CD14-positive monocyte (primary cell): Measurements from ENCODE around the gene MBOAT7. TPM values are rescaled to one million over a fixed set of nuclear protein-coding genes. Genes with fewer than 3 reads are reported as not detected.

ENCODE experiments used
- DNase-seq, 3 donors: peaks; one replicate each; pipeline ENCODE4 v3.0.0-alpha.2; 2011 to 2022
- H2AFZ ChIP-seq: 2 replicates; pipeline ENCODE4 v1.6.0; 2012; ENCODE audit warnings: mild to moderate bottlenecking, low read depth, low read length, inconsistent platforms; ENCODE audit not compliant: insufficient read depth, poor library complexity, severe bottlenecking
- H3K27ac ChIP-seq, 2 donors: 1 replicate in 1 of 2; 2 replicates in 1 of 2; pipeline ENCODE4 v1.5.1; 2012 to 2013; ENCODE audit warnings: low read length in 2 of 2, control low read depth in 1 of 2, inconsistent platforms in 1 of 2, low read depth in 1 of 2, mild to moderate bottlenecking in 1 of 2
- H3K27me3 ChIP-seq, 2 donors: one replicate each; pipeline versions ENCODE4 v1.6.0 to v1.6.1; 2011 to 2013; ENCODE audit warnings: low read length in 2 of 2; ENCODE audit not compliant: control insufficient read depth in 2 of 2, insufficient read depth in 2 of 2
- H3K36me3 ChIP-seq, 2 donors: replicated peaks in 1 of 2; 1 replicate in 1 of 2; 2 replicates in 1 of 2; pipeline versions ENCODE4 v1.5.1 to v1.6.1; 2012 to 2013; ENCODE audit warnings: low read length in 2 of 2, control low read depth in 1 of 2, inconsistent platforms in 1 of 2, mild to moderate bottlenecking in 1 of 2; ENCODE audit not compliant: insufficient read depth in 2 of 2, control insufficient read depth in 1 of 2
- H3K4me1 ChIP-seq, 2 donors: 1 replicate in 1 of 2; 2 replicates in 1 of 2; pipeline versions ENCODE4 v1.5.1 to v1.6.1; 2012 to 2013; ENCODE audit warnings: low read length in 2 of 2, control low read depth in 1 of 2, inconsistent platforms in 1 of 2, mild to moderate bottlenecking in 1 of 2, moderate library complexity in 1 of 2; ENCODE audit not compliant: insufficient read depth in 2 of 2, control insufficient read depth in 1 of 2
- H3K4me2 ChIP-seq: replicated peaks from 2 replicates; pipeline ENCODE3; 2012; ENCODE audit warnings: low read length, moderate library complexity, mild to moderate bottlenecking; ENCODE audit not compliant: poor library complexity, severe bottlenecking; ENCODE audit errors: extremely low read depth
- H3K4me3 ChIP-seq, 3 experiments: fragments of 200-600 bp in 1 of 3; sonication (generic) in 1 of 3; replicated peaks in 1 of 3; 1 replicate in 2 of 3; 2 replicates in 1 of 3; pipeline ENCODE4 v1.5.1; 2011 to 2013; ENCODE audit warnings: low read length in 3 of 3, mild to moderate bottlenecking in 3 of 3, control low read depth in 2 of 3, low read depth in 2 of 3, inconsistent platforms in 1 of 3, moderate library complexity in 1 of 3
- H3K79me2 ChIP-seq: 2 replicates; pipeline ENCODE4 v1.6.0; 2012; ENCODE audit warnings: mild to moderate bottlenecking, control low read depth, inconsistent platforms, low read length, moderate library complexity; ENCODE audit not compliant: insufficient read depth
- H3K9ac ChIP-seq: 2 replicates; pipeline ENCODE4 v1.6.0; 2017; ENCODE audit warnings: low read length, mild to moderate bottlenecking; ENCODE audit not compliant: insufficient read depth, poor library complexity, severe bottlenecking
- H3K9me3 ChIP-seq, 2 donors: replicated peaks in 1 of 2; 1 replicate in 1 of 2; 2 replicates in 1 of 2; pipeline versions ENCODE4 v1.5.1 to v1.6.1; 2012 to 2013; ENCODE audit warnings: low read length in 2 of 2, control low read depth in 1 of 2; ENCODE audit not compliant: control insufficient read depth in 1 of 2, insufficient read depth in 1 of 2
- H4K20me1 ChIP-seq: 2 replicates; pipeline ENCODE4 v1.6.0; 2012; ENCODE audit warnings: mild to moderate bottlenecking, low read length, control low read depth, moderate library complexity; ENCODE audit not compliant: insufficient read depth
- H3K27ac Mint-ChIP-seq, 7 donors: one replicate each; pipeline ENCODE4 v1.8.0; 2020; ENCODE audit warnings: mild to moderate bottlenecking in 7 of 7, mixed read lengths in 7 of 7, moderate library complexity in 6 of 7, inconsistent platforms in 2 of 7
- H3K27me3 Mint-ChIP-seq, 3 donors: one replicate each; pipeline ENCODE4 v1.8.0; 2021 to 2022; ENCODE audit warnings: low read depth in 3 of 3, mild to moderate bottlenecking in 3 of 3, mixed read lengths in 3 of 3, moderate library complexity in 3 of 3, inconsistent platforms in 1 of 3
- H3K36me3 Mint-ChIP-seq, 2 donors: one replicate each; pipeline ENCODE4 v1.8.0; 2020; ENCODE audit warnings: mixed read lengths in 2 of 2, inconsistent platforms in 1 of 2, mild to moderate bottlenecking in 1 of 2
- H3K4me1 Mint-ChIP-seq: one replicate; pipeline ENCODE4 v1.8.0; 2020; ENCODE audit warnings: mild to moderate bottlenecking, mixed read lengths
- H3K4me3 Mint-ChIP-seq, 2 donors: one replicate each; pipeline ENCODE4 v1.8.0; 2020; ENCODE audit warnings: mild to moderate bottlenecking in 2 of 2, mixed read lengths in 2 of 2, moderate library complexity in 1 of 2
- H3K9me3 Mint-ChIP-seq, 7 donors: one replicate each; pipeline ENCODE4 v1.8.0; 2020 to 2022; ENCODE audit warnings: mixed read lengths in 7 of 7, mild to moderate bottlenecking in 6 of 7, moderate library complexity in 6 of 7, inconsistent platforms in 2 of 7
- WGBS: methylation state at CpG from one replicate; pipeline ENCODE4 v1.1.5; 2013; ENCODE audit warnings: missing lambda C conversion rate; ENCODE audit not compliant: insufficient coverage; 5-methylcytosine and 5-hydroxymethylcytosine counted together
- intact Hi-C, 2 donors: fragments of 100-400 bp; cut with micrococcal nuclease; formaldehyde crosslinking; loops; one replicate each; pipeline versions ENCODE4 v1.15.0 to v1.15.1; 2023
- polyA plus RNA-seq, 3 donors: library from polyadenylated mRNA; depleted of rRNA in 1 of 3; unstranded in 2 of 3; stranded (reverse) in 1 of 3; fragments of 300-500 nt in 2 of 3; fragments of >200 nt in 1 of 3; fragmentation: Illumina TruSeq in 2 of 3; gene quantifications; 1 replicate in 2 of 3; 2 replicates in 1 of 3; pipeline ENCODE4 v1.2.3, GENCODE V29; 2012 to 2021
- TF ChIP-seq, protein P1 (sequence below): fragments of 200-600 bp; IDR thresholded peaks from one replicate; pipeline ENCODE4 v1.8.0; 2022; ENCODE audit warnings: antibody characterized with exemption, mild to moderate bottlenecking

Gene MBOAT7
- polyA plus RNA-seq, 3 donors, result 84.0 to 115 (median 111) TPM

DNA sequence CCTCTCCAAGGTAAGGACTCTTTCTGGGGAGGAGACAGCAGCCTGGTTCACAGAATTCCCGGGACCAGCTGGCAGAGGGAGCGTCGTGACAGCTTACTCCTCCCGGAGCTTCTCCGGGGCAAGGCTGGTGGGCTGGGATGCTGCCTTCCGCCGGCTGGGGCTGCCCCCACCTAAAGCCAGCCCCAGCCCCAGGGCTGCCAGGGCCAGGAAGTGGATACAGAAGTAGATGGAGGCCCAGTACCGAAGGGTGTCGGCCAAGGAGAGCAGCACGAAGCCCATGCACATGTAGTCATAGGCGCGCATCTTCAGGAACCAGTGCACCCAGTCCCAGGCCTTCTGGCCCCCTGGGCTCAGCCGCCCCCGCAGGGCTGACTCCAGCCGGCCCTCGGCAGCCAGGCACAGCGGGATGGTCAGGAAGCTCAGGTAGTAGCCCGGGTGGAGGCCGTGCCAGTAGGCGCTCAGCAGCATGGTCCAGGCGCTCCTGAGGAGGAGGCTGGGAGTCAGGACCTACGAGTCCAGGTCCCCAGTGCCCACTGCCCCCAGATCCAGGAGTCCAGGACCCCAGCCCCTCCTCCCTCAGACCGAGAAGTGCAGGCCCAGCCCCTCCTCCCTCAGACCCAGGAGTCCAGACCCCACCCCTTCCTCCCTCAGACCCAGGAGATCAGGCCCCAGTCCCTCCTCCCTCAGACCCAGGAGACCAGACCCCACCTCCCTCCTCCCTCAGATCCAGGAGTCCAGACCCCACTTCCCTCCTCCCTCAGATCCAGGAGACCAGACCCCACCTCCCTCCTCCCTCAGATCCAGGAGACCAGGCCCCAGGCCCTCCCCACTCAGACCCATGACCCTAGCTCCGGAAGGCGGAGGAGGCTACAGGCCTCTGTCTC lies 15.2 kb downstream of the MBOAT7 start:
- Mint-ChIP-seq H3K9me3 (peaks cover 0 to 4% (median 0%) of the 10 kb centered on the region in 7 donors), H3K27me3 (peaks cover 0 to 8% (median 0%) of the 10 kb centered on the region in 3 donors)

DNA sequence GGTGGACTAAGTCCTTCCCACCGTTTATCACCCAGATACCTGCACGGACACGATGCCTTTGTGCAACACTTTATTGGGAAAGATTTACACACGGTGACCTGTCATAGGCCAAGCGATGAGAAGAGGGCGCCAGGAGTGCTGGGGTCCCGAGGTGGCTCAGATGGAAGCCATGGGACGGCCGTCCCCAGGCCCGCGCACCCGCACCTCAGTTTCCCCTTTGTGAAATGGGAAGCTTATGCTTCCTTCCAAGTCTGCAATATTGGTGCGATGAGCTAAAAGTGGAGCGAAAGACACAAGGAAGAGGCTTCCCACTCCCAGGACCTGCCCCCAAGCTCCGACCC lies 16.1 kb downstream of the MBOAT7 start:
- DNase-seq, result no peak
- no peaks in the 10 kb centered on the region for H3K27me3 ChIP-seq
- H3K4me1 ChIP-seq, result peaks cover 17 to 24% of the 10 kb centered on the region in 2 donors
- H3K27me3 Mint-ChIP-seq, result peaks cover 0 to 8% (median 0%) of the 10 kb centered on the region in 3 donors
- H3K9me3 Mint-ChIP-seq, result peaks cover 0 to 4% (median 0%) of the 10 kb centered on the region in 7 donors
- H3K27ac Mint-ChIP-seq, result no peak overlapping the region
- H3K4me2 ChIP-seq, result no peak overlapping the region
- intact Hi-C loops, result loop anchor here in 1 of 2 donors (5.0 kb wide), 1 partner anchor 154 kb away; no protein-coding TSS in a partner anchor
- H3K36me3 ChIP-seq, result peaks cover 11 to 15% of the 10 kb centered on the region in 2 donors
- peaks cover 14 to 38% of the 10 kb centered on the region in 2 donors for H3K36me3 Mint-ChIP-seq
- H2AFZ ChIP-seq, result no peak overlapping the region
- no peak overlapping the region for H3K27ac ChIP-seq
- H3K4me1 Mint-ChIP-seq, result peaks cover 19% of the 10 kb centered on the region
- peaks cover 2% of the 10 kb centered on the region for H4K20me1 ChIP-seq
- H3K4me3 ChIP-seq, result no peak overlapping the region
- no peaks in the 10 kb centered on the region for H3K79me2 ChIP-seq
- 46% methylated on average over 12 of the region's 15 CpGs for WGBS
- no peak overlapping the region for H3K9ac ChIP-seq
- peak overlapping the region in 1 of 2 donors; percentile 21 for H3K4me3 Mint-ChIP-seq
- H3K9me3 ChIP-seq, result no peaks in the 10 kb centered on the region
- TF ChIP-seq, protein P1, sequence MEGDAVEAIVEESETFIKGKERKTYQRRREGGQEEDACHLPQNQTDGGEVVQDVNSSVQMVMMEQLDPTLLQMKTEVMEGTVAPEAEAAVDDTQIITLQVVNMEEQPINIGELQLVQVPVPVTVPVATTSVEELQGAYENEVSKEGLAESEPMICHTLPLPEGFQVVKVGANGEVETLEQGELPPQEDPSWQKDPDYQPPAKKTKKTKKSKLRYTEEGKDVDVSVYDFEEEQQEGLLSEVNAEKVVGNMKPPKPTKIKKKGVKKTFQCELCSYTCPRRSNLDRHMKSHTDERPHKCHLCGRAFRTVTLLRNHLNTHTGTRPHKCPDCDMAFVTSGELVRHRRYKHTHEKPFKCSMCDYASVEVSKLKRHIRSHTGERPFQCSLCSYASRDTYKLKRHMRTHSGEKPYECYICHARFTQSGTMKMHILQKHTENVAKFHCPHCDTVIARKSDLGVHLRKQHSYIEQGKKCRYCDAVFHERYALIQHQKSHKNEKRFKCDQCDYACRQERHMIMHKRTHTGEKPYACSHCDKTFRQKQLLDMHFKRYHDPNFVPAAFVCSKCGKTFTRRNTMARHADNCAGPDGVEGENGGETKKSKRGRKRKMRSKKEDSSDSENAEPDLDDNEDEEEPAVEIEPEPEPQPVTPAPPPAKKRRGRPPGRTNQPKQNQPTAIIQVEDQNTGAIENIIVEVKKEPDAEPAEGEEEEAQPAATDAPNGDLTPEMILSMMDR, result no peak

More for the DNA sequence above, 15.2 kb downstream of the MBOAT7 start:
- Mint-ChIP-seq H3K36me3 (peaks cover 22 to 46% of the 10 kb centered on the region in 2 donors), H3K4me1 (peaks cover 18% of the 10 kb centered on the region), H3K4me3 (no peak overlapping the region), H3K27ac (no peak overlapping the region)
- Histone ChIP-seq H3K27me3 (no peaks in the 10 kb centered on the region), H3K4me3 (no peak overlapping the region), H3K27ac (no peak overlapping the region), H3K79me2 (no peaks in the 10 kb centered on the region), H4K20me1 (peaks cover 11% of the 10 kb centered on the region), H3K4me2 (no peak overlapping the region), H3K4me1 (peaks cover 14 to 21% of the 10 kb centered on the region in 2 donors), H2AFZ (no peak overlapping the region), H3K9me3 (no peaks in the 10 kb centered on the region), H3K9ac (no peak overlapping the region), H3K36me3 (peaks cover 20 to 24% of the 10 kb centered on the region in 2 donors)
- WGBS, result 86% methylated on average over 24 of the region's 25 CpGs
- DNase-seq, result no peak
- intact Hi-C loops, result loop anchor here in 1 of 2 donors (5.0 kb wide), 1 partner anchor 153 kb away; no protein-coding TSS in a partner anchor
- TF ChIP-seq, protein P1, result no peak
